Measurements from ENCODE around the gene MAP10. TPM values are rescaled to one million over a fixed set of nuclear protein-coding genes. Genes with fewer than 3 reads are reported as not detected.

The MAP10 gene
- total RNA-seq, 1 experiment from 2014 or later, result 2.7 TPM

DNA sequence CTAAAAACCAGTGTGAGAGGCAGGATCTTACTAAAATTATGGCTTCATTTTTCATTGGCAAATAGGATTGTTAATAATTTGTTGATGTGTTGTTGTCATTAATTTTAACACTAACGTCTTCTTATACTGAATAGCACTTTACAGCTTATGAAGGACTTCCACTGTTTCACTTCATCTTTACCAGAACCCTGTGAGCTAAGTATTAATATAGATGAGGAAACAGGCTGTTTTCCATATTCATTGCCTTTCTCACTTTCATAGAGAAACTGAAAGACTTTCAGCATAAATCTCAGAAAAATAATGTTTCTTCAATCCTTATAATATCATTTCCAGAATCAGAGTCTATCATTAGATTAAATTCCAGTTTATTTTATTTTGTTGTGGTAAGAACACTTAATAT lies 8.5 kb downstream of the MAP10 start:
- CTCF ChIA-PET, result no interaction called here
- ATAC-seq (no peak), DNase-seq (ENCODE audit: low spot score) (no peak)
- Mint-ChIP-seq H3K27me3 (ENCODE audit: low read depth) (no peaks in the 10 kb centered on the region), H3K4me1 (peaks cover 6% of the 10 kb centered on the region), H3K9me3 (no peaks in the 10 kb centered on the region), H3K27ac (no peak overlapping the region), H3K4me3 (no peak overlapping the region), H3K36me3 (no peaks in the 10 kb centered on the region)
- TF ChIP-seq SP1 (CRISPR knock-in tag; conservative IDR thresholded peaks at IDR 0.05) (no peak), JUN (CRISPR knock-in tag; IDR thresholded peaks at IDR 0.05) (no peak), GABPB1 (CRISPR knock-in tag; IDR thresholded peaks at IDR 0.05) (no peak), SOX15 (CRISPR knock-in tag; IDR thresholded peaks at IDR 0.05) (no peak), MYBL2 (CRISPR knock-in tag; IDR thresholded peaks at IDR 0.05) (no peak), RELA (CRISPR knock-in tag; IDR thresholded peaks at IDR 0.05; ENCODE audit: borderline replicate concordance) (no peak), SMAD4 (CRISPR knock-in tag; IDR thresholded peaks at IDR 0.05) (no peak), TEAD4 (CRISPR knock-in tag; IDR thresholded peaks at IDR 0.05) (no peak)
- TF ChIP-seq, protein P1, sequence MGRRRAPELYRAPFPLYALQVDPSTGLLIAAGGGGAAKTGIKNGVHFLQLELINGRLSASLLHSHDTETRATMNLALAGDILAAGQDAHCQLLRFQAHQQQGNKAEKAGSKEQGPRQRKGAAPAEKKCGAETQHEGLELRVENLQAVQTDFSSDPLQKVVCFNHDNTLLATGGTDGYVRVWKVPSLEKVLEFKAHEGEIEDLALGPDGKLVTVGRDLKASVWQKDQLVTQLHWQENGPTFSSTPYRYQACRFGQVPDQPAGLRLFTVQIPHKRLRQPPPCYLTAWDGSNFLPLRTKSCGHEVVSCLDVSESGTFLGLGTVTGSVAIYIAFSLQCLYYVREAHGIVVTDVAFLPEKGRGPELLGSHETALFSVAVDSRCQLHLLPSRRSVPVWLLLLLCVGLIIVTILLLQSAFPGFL (CRISPR knock-in tag; IDR thresholded peaks at IDR 0.05; ENCODE audit: borderline replicate concordance), result no peak
- TF ChIP-seq, protein P2, sequence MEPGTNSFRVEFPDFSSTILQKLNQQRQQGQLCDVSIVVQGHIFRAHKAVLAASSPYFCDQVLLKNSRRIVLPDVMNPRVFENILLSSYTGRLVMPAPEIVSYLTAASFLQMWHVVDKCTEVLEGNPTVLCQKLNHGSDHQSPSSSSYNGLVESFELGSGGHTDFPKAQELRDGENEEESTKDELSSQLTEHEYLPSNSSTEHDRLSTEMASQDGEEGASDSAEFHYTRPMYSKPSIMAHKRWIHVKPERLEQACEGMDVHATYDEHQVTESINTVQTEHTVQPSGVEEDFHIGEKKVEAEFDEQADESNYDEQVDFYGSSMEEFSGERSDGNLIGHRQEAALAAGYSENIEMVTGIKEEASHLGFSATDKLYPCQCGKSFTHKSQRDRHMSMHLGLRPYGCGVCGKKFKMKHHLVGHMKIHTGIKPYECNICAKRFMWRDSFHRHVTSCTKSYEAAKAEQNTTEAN (CRISPR knock-in tag; IDR thresholded peaks at IDR 0.05), result no peak
- POLR2A ChIA-PET, result no interaction called here

DNA sequence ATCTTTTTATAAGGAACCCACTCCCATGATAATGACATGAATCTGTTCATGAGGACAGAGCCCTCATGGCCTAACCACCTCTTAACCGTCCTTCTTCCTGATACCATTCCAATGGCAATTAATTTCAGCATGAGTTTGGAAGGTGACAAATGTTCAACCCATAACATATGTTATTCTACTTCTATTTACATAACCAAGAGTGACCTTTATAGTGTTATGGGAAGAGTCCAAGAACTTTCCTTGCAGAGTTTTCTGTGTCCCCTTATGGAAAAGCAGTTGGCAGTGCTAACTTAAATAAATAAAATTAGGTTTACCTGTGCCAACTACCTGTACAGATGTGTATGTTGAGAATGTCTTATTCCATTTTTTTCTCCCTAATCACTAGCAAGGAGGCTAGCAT lies 11.1 kb downstream of the MAP10 start:
- Mint-ChIP-seq H3K4me1 (no peaks in the 10 kb centered on the region), H3K4me3 (no peak overlapping the region), H3K9me3 (no peaks in the 10 kb centered on the region), H3K27ac (no peak overlapping the region), H3K27me3 (ENCODE audit: low read depth) (no peaks in the 10 kb centered on the region), H3K36me3 (no peaks in the 10 kb centered on the region)
- TF ChIP-seq PRRX2 (CRISPR knock-in tag; IDR thresholded peaks at IDR 0.05), result no peak
- TF ChIP-seq GTF2I (CRISPR knock-in tag; conservative IDR thresholded peaks at IDR 0.05), result no peak
- no peak for TF ChIP-seq CREM (CRISPR knock-in tag; IDR thresholded peaks at IDR 0.05)
- no peak for TF ChIP-seq ZBTB21 (CRISPR knock-in tag; IDR thresholded peaks at IDR 0.05; ENCODE audit: borderline replicate concordance)
- TF ChIP-seq, protein P3, sequence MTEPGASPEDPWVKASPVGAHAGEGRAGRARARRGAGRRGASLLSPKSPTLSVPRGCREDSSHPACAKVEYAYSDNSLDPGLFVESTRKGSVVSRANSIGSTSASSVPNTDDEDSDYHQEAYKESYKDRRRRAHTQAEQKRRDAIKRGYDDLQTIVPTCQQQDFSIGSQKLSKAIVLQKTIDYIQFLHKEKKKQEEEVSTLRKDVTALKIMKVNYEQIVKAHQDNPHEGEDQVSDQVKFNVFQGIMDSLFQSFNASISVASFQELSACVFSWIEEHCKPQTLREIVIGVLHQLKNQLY (CRISPR knock-in tag; IDR thresholded peaks at IDR 0.05), result no peak
- DNase-seq (ENCODE audit: low spot score) (no peak), ATAC-seq (no peak)
- POLR2A ChIA-PET, result no interaction called here
- CTCF ChIA-PET, result no interaction called here

DNA sequence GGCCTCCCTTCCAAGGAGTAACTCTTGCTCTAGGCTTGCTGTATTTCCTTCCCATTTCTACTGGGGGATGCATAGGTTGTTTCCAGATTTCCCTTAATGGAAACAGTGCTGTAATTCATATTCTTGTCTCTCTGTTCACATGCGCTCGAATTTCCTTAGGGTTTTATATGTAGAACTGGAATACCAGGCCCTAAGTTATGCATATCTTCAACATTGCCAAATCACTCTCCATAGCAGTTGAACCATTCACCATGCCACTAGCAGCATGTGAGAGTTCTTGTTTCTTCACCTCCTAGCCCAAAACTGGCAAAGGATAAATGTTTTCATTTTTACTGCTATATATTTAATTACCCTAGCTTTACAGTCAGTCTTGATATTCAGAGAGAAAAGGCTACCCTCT lies 12.8 kb downstream of the MAP10 start:
- Mint-ChIP-seq H3K4me1 (no peaks in the 10 kb centered on the region), H3K9me3 (no peaks in the 10 kb centered on the region), H3K27me3 (ENCODE audit: low read depth) (0 out of 2 replicates have a peak, but pooled peaks cover 3% of the 10 kb centered on the region), H3K4me3 (no peak overlapping the region), H3K36me3 (no peaks in the 10 kb centered on the region), H3K27ac (no peak overlapping the region)
- TF ChIP-seq, protein P4, sequence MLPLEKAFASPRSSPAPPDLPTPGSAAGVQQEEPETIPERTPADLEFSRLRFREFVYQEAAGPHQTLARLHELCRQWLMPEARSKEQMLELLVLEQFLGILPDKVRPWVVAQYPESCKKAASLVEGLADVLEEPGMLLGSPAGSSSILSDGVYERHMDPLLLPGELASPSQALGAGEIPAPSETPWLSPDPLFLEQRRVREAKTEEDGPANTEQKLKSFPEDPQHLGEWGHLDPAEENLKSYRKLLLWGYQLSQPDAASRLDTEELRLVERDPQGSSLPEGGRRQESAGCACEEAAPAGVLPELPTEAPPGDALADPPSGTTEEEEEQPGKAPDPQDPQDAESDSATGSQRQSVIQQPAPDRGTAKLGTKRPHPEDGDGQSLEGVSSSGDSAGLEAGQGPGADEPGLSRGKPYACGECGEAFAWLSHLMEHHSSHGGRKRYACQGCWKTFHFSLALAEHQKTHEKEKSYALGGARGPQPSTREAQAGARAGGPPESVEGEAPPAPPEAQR (CRISPR knock-in tag; IDR thresholded peaks at IDR 0.05), result no peak
- TF ChIP-seq ATF1 (CRISPR knock-in tag; IDR thresholded peaks at IDR 0.05) (no peak), TEAD4 (CRISPR knock-in tag; IDR thresholded peaks at IDR 0.05) (no peak)
- DNase-seq (ENCODE audit: low spot score) (no peak), ATAC-seq (no peak)
- ChIA-PET CTCF (no interaction called here), POLR2A (no interaction called here)

DNA sequence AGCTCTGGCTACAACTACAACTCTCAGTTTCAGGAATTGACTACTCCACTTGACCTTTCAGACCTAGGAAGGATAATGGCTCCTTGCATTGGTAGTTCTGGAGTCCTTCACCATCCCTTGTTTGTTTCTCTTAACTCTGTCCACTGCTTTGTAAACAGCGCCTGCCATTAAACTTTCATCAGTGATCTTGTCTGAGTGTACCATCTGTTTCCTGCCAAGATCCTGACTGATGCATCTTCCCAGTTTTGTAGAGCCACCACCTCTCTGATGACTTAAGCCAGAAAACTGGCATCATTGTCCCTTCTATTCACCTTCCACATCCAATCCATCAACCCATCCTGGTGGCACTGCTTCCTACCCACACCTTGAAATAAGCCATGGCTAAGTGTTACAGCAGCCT lies 15.2 kb downstream of the MAP10 start:
- CTCF ChIA-PET, result no interaction called here
- no peak for ATAC-seq
- no peak overlapping the region for H3K4me3 Mint-ChIP-seq

More for the DNA sequence above, 15.2 kb downstream of the MAP10 start:
- TF ChIP-seq ZNF219 (CRISPR knock-in tag; IDR thresholded peaks at IDR 0.05; ENCODE audit: borderline replicate concordance), result no peak
- TF ChIP-seq, protein P3 (CRISPR knock-in tag; IDR thresholded peaks at IDR 0.05), result no peak
- TF ChIP-seq CREB1 (CRISPR knock-in tag; IDR thresholded peaks at IDR 0.05), result no peak
- no peak for TF ChIP-seq ATF1 (CRISPR knock-in tag; IDR thresholded peaks at IDR 0.05)
- TF ChIP-seq, protein P5, sequence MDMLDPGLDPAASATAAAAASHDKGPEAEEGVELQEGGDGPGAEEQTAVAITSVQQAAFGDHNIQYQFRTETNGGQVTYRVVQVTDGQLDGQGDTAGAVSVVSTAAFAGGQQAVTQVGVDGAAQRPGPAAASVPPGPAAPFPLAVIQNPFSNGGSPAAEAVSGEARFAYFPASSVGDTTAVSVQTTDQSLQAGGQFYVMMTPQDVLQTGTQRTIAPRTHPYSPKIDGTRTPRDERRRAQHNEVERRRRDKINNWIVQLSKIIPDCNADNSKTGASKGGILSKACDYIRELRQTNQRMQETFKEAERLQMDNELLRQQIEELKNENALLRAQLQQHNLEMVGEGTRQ (CRISPR knock-in tag; IDR thresholded peaks at IDR 0.05), result no peak
- no peak for TF ChIP-seq PRRX2 (CRISPR knock-in tag; IDR thresholded peaks at IDR 0.05)
- no peak for TF ChIP-seq GRHL2 (CRISPR knock-in tag; IDR thresholded peaks at IDR 0.05; ENCODE audit: insufficient replicate concordance, severe bottlenecking)
- TF ChIP-seq JUN (CRISPR knock-in tag; IDR thresholded peaks at IDR 0.05), result no peak
- H3K36me3 Mint-ChIP-seq, result no peaks in the 10 kb centered on the region
- 0 out of 2 replicates have a peak, but pooled peaks cover 3% of the 10 kb centered on the region for H3K27me3 Mint-ChIP-seq (ENCODE audit: low read depth)
- H3K9me3 Mint-ChIP-seq, result no peaks in the 10 kb centered on the region
- H3K27ac Mint-ChIP-seq, result no peak overlapping the region
- no peaks in the 10 kb centered on the region for H3K4me1 Mint-ChIP-seq
- no peak for DNase-seq (ENCODE audit: low spot score)
- POLR2A ChIA-PET, result no interaction called here

Data from WTC11 (cell line).